ENCODE measurements around the gene PPIP5K2. TPM values are rescaled to one million over a fixed set of nuclear protein-coding genes. Genes with fewer than 3 reads are reported as not detected.

The PPIP5K2 gene
- polyA plus RNA-seq, 1 experiment: 75.9 TPM

DNA sequence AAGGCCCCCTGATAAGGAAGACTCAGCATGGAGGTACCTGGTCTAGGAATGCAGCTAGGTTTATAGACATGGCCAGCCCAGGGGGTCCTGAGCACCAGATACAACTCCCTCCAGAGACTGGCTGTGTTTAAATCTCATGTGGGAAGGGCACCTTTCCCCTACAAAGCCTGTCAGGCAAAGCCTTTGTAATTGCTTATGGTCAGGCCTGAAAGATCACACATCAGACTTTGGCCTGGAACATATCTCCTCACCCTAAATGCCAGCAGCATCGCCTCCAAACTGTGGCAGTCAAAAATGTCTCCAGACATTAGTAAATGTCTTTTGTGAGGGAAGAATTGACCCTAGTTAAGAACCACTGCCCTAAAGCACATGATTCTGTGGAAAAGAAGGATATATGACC lies 86.9 kb downstream of the PPIP5K2 start:
- Histone ChIP-seq H3K9me3 (ENCODE audit: control insufficient read depth, insufficient read depth, low read length) (no peaks in the 10 kb centered on the region), H3K4me3 (ENCODE audit: low read depth, low read length) (no peak overlapping the region), H3K27ac (ENCODE audit: low read depth, low read length) (no peak overlapping the region), H3K27me3 (ENCODE audit: control insufficient read depth, insufficient read depth, low read length) (no peaks in the 10 kb centered on the region)
- POLR2A ChIA-PET: no interaction called here
- CTCF ChIA-PET: no interaction called here
- DNase-seq (ENCODE audit: low read depth, low spot score): no peak
- TF ChIP-seq, protein P1, sequence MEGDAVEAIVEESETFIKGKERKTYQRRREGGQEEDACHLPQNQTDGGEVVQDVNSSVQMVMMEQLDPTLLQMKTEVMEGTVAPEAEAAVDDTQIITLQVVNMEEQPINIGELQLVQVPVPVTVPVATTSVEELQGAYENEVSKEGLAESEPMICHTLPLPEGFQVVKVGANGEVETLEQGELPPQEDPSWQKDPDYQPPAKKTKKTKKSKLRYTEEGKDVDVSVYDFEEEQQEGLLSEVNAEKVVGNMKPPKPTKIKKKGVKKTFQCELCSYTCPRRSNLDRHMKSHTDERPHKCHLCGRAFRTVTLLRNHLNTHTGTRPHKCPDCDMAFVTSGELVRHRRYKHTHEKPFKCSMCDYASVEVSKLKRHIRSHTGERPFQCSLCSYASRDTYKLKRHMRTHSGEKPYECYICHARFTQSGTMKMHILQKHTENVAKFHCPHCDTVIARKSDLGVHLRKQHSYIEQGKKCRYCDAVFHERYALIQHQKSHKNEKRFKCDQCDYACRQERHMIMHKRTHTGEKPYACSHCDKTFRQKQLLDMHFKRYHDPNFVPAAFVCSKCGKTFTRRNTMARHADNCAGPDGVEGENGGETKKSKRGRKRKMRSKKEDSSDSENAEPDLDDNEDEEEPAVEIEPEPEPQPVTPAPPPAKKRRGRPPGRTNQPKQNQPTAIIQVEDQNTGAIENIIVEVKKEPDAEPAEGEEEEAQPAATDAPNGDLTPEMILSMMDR (IDR thresholded peaks at IDR 0.05; ENCODE audit: low read depth, low read length): no peak

DNA sequence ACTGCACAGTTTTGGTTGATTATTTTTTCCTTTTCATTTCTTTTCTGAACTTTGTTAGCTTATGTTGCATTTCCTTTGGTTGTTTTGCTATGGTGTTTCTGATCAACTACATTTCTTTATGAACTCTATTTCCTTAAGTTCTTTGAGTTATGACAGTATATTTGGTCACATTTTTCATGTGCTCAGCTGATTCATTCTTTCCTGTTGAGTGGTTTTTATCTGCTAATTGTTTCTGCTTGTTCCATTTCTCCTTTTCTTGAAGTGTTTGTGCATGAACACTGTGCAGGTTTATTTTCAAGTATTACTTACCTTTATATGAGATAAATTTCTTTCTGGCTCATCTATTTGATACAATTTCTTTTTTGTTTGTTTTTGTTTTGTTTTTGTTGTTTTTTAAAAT lies 87.6 kb downstream of the PPIP5K2 start:
- H3K4me3 ChIP-seq (ENCODE audit: low read depth, low read length): no peak overlapping the region
- CTCF ChIA-PET: interaction anchor here (1.6 kb wide), 1 partner anchor 69 kb away, joined by 6 read pairs; no protein-coding TSS in a partner anchor
- no peaks in the 10 kb centered on the region for H3K27me3 ChIP-seq (ENCODE audit: control insufficient read depth, insufficient read depth, low read length)
- TF ChIP-seq, protein P1 (IDR thresholded peaks at IDR 0.05; ENCODE audit: low read depth, low read length): no peak
- POLR2A ChIA-PET: no interaction called here
- no peak overlapping the region for H3K27ac ChIP-seq (ENCODE audit: low read depth, low read length)
- DNase-seq (ENCODE audit: low read depth, low spot score): no peak
- no peaks in the 10 kb centered on the region for H3K9me3 ChIP-seq (ENCODE audit: control insufficient read depth, insufficient read depth, low read length)

DNA sequence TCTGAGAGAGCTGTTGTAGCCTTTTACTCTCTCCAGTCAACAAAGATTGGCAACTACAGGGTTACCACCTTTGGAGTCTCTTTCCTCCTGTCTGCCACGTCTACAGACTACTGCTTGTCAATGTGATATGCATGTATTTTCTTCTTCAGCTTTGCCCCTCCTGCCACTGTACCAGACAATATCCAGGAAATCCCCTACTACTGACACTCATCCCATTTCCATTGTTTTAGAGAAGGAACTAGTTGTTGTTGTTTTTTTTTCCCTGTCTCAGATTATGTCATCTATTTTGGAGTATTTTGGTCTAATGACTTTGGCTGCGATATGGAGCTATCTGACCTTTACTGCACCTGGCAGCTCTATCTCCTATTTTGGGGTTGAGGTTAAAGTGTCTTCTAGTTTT lies 88.4 kb downstream of the PPIP5K2 start:
- no peaks in the 10 kb centered on the region for H3K9me3 ChIP-seq (ENCODE audit: control insufficient read depth, insufficient read depth, low read length)
- H3K4me3 ChIP-seq (ENCODE audit: low read depth, low read length): no peak overlapping the region
- no peaks in the 10 kb centered on the region for H3K27me3 ChIP-seq (ENCODE audit: control insufficient read depth, insufficient read depth, low read length)
- no peak overlapping the region for H3K27ac ChIP-seq (ENCODE audit: low read depth, low read length)
- DNase-seq (ENCODE audit: low read depth, low spot score): no peak
- TF ChIP-seq, protein P1 (IDR thresholded peaks at IDR 0.05; ENCODE audit: low read depth, low read length): no peak
- ChIA-PET POLR2A (no interaction called here), CTCF (interaction anchor here (1.6 kb wide), 1 partner anchor 70 kb away, joined by 6 read pairs; no protein-coding TSS in a partner anchor)

DNA sequence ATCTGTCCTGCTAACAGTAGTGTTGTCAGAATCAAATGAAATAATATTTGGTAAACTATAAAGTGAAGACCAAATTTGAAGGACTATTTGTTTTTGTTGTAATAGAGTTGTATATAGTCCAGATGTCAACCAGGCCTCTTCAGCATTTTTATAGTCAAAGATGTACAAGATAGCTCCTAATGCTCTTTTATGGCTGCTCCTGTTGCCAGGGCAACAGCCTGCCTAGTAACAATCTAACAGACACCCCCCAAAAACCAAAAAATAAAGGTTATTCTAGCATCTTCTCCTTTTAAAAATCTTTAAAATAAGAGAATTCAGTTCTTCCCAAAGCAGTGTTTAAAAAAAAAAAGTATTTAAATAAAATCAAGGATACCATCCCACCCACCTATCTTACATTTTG lies 89.0 kb downstream of the PPIP5K2 start:
- H3K9me3 ChIP-seq (ENCODE audit: control insufficient read depth, insufficient read depth, low read length): no peaks in the 10 kb centered on the region
- no peak overlapping the region for H3K4me3 ChIP-seq (ENCODE audit: low read depth, low read length)
- TF ChIP-seq, protein P1 (IDR thresholded peaks at IDR 0.05; ENCODE audit: low read depth, low read length): no peak
- POLR2A ChIA-PET: no interaction called here
- CTCF ChIA-PET: interaction anchor here (1.6 kb wide), 1 partner anchor 71 kb away, joined by 6 read pairs; no protein-coding TSS in a partner anchor
- DNase-seq (ENCODE audit: low read depth, low spot score): no peak
- H3K27ac ChIP-seq (ENCODE audit: low read depth, low read length): no peak overlapping the region
- H3K27me3 ChIP-seq (ENCODE audit: control insufficient read depth, insufficient read depth, low read length): no peaks in the 10 kb centered on the region

DNA sequence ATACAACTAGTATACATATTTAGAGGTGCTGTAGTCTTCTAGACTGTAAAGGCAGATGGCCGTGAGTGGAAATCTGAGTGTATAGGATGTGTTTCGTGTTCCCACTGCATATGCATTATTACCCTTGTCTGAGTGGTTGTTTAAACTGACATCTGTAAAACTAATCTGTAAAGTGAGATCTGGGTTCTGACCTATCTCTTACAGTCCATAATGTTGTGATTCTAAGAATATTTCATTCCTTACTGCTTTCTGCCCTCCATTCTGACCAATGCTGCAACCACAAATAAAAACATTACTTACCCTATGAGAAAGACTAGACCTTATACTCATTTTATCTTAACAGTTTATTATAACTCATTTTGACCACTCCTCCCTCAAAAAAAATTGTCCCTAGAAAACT lies 90.9 kb downstream of the PPIP5K2 start:
- no peak overlapping the region for H3K27ac ChIP-seq (ENCODE audit: low read depth, low read length)
- H3K4me3 ChIP-seq (ENCODE audit: low read depth, low read length): no peak overlapping the region
- TF ChIP-seq, protein P1 (IDR thresholded peaks at IDR 0.05; ENCODE audit: low read depth, low read length): no peak
- DNase-seq (ENCODE audit: low read depth, low spot score): no peak
- CTCF ChIA-PET: interaction anchor here (1.5 to 2.0 kb wide), 2 partner anchors 14 to 22 kb away, joined by 4 to 5 read pairs; no protein-coding TSS in a partner anchor
- no peaks in the 10 kb centered on the region for H3K9me3 ChIP-seq (ENCODE audit: control insufficient read depth, insufficient read depth, low read length)
- H3K27me3 ChIP-seq (ENCODE audit: control insufficient read depth, insufficient read depth, low read length): no peaks in the 10 kb centered on the region
- POLR2A ChIA-PET: no interaction called here

Data from AG04450 (cell line).